LNCaP clone FGC (cell line): ENCODE data around the gene POU2AF1.

Source experiments
- DNase-seq: peaks from one replicate; pipeline ENCODE4 v3.0.0-alpha.2; 2011; ENCODE audit warnings: low read depth
- H3K4me3 ChIP-seq: 2 replicates; pipeline ENCODE4 v1.5.1; 2011; ENCODE audit warnings: mild to moderate bottlenecking, low read depth, low read length, control low read depth
- CTCF ChIP-seq: IDR thresholded peaks from 2 replicates; pipeline ENCODE4 v1.5.1; 2012; ENCODE audit warnings: mild to moderate bottlenecking; ENCODE audit not compliant: control insufficient read depth, insufficient read depth; ENCODE audit errors: extremely low read depth

The POU2AF1 gene

GRCh38 chr11:111410951-111411350 lies 31.9 kb upstream of the POU2AF1 start:
- TF ChIP-seq CTCF = no peak

DNA sequence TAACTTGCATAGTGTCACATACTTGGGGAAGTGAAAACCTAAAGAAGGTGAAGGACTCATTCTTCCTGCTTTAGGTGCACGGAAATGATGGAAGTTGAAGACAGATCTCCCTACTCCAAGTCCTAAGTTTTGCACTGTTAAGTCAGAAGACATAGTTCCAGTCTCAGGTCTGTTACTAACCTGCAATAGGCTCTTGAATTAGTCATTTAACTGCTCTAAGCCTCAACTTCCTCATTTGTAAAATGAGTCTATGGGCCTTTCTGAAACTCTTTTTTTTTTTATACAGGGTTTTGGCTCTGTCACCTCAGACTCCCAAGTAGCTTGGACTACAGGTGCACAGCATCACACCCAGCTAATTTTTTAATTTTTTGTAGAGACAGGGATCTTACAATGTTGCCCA lies 30.8 kb upstream of the POU2AF1 start:
- no peak for DNase-seq
- no peak for TF ChIP-seq CTCF
- no peak overlapping the region for H3K4me3 ChIP-seq

More at GRCh38 chr11:111410951-111411350, 31.9 kb upstream of the POU2AF1 start:
- no peak overlapping the region for H3K4me3 ChIP-seq
- DNase-seq = no peak

DNA sequence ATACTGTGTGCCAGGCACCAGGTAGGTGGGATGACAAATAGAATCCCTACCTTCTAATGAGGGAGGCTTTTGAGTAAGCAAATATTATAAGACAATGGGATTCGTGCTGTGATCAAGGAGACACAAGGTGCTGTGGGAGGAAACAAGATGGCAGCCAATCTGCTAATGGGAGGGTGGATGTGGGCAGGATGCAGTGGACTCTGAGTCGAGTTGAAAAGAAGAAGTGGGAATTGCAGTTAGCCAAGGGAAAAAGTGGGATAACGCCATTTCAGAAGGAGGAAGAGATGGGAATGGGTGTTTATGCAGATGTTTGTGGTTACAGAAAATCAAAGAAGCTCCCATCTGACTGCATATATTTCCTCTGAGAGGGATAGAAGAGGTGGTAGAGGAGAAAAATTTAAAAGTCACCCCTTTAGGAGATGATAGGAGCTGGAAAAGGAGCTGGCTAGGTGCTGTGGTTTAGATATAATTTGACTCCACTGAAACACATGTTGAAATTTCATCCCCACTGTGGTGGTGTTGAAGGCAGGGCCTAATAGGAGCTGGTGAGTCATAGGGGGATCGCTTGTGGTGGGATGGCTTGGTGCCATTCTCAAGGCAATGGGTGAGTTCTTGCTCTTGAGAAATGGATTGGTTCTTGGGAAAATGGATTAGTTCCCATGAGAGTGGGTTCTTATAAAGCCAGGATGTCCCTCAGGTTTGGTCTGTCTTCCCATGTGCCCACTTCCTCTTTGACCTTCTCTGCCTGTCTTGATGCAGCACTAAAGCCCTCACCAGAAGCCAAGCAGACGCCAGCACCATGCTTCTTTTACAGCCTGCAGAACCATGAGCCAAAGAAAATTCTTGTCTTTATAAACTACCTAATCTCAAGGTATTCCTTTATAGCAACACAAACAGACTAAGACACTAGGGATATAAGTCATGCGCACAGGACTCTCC lies 30.0 kb upstream of the POU2AF1 start:
- H3K4me3 ChIP-seq = no peak overlapping the region
- no peak for DNase-seq
- no peak for TF ChIP-seq CTCF

DNA sequence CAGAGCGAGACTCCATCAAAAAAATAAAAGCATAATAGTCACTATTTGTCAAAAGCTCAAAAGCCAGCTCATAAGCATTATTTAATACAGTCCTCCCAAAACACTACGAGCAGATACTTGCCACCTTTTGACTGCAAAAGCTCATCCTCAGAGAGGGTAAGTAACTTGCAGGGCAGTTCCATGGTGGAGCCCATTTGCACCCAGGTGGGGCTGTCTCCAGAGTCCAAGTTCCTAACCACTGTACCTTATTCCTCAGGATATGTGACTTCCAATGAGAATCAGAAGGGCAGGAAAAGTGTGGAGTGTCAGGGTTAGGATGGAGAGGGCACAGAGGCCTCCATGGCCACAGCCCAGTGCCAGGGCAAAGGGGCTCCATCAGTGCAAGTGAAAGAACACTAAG lies 28.6 kb upstream of the POU2AF1 start:
- no peak overlapping the region for H3K4me3 ChIP-seq
- TF ChIP-seq CTCF = no peak

DNA sequence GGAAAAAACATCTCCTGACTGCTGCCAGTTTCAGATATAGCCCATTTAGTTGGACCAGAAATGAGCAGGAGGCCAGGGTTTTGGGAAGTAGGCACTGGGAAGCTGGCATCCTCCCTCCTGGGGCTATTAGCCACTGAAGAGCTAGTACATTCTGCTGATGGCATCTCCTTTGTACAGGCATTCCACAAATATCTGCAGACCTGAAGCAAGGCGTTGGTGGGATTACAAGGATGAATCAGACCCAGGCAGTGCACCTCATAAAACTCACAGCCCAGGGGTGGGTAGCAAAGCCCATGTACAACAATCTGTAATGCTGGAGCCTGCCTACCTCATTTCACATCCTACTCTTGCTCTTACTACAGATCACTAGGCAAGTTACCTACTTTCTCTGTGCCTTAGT lies 27.5 kb upstream of the POU2AF1 start:
- H3K4me3 ChIP-seq = no peak overlapping the region
- DNase-seq = no peak
- TF ChIP-seq CTCF = no peak

More for the DNA sequence above, 28.6 kb upstream of the POU2AF1 start:
- DNase-seq = no peak

DNA sequence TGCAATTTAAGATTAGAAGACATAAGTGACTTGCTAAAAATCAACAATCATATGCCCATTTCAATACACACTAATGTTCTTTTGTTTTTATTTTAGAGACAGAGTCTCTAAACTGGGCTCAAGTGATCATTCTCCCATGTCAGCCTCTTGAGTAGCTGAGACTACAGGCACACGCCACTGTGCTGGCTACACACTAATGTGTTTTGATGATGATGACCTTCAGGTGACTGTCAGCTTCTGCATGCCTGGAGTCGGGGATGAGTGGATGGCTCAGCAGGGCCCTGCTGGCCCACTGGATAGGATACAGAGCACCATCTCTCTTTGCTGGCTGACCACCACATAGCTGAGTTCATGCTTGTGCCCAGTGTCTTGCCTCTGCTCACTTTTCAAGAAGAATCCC lies 27.0 kb upstream of the POU2AF1 start:
- no peak for DNase-seq
- no peak overlapping the region for H3K4me3 ChIP-seq
- no peak for TF ChIP-seq CTCF
